Mammary epithelial cell (primary cell): ENCODE results near the gene KLHL6.

Source experiments
- CTCF ChIP-seq, 2 donors: IDR thresholded peaks in 1 of 2; conservative IDR thresholded peaks in 1 of 2; 2 replicates each; pipeline ENCODE4 v1.5.1; 2011 to 2012; ENCODE audit warnings: inconsistent platforms in 2 of 2, low read length in 2 of 2, mild to moderate bottlenecking in 2 of 2, control low read depth in 1 of 2, low read depth in 1 of 2; ENCODE audit not compliant: insufficient read depth in 1 of 2; ENCODE audit errors: extremely low read depth in 1 of 2
- EZH2 ChIP-seq: IDR thresholded peaks from 2 replicates; pipeline ENCODE4 v1.6.1; 2012; ENCODE audit warnings: low read length, inconsistent platforms, borderline replicate concordance

- no peak for TF ChIP-seq CTCF (conservative IDR thresholded peaks at IDR 0.05 in 1 of 2, IDR thresholded peaks at IDR 0.05 in 1 of 2; ENCODE audit: extremely low read depth in 1 of 2, insufficient read depth in 1 of 2, low read depth in 1 of 2, low read length in 2 of 2)
- no peak for TF ChIP-seq EZH2
These were observed 65.9 kb downstream of the KLHL6 start for GRCh38 chr3:183489455-183490210.
